Colon (tissue), 2 donors: ENCODE data around the gene C21orf58.
"Not testable (repeated sequence)": the region's sequence is repeated elsewhere in the genome, so short reads cannot be mapped to it uniquely, and the experiment has no call there.

Experiments used
- FAIRE-seq: peaks from 2 replicates; lab custom pipeline; 2012; peaks lifted over from hg19 to GRCh38; lab: Jason Lieb, UNC
- donor health status: control.
- donor health status: control.

Gene C21orf58

DNA sequence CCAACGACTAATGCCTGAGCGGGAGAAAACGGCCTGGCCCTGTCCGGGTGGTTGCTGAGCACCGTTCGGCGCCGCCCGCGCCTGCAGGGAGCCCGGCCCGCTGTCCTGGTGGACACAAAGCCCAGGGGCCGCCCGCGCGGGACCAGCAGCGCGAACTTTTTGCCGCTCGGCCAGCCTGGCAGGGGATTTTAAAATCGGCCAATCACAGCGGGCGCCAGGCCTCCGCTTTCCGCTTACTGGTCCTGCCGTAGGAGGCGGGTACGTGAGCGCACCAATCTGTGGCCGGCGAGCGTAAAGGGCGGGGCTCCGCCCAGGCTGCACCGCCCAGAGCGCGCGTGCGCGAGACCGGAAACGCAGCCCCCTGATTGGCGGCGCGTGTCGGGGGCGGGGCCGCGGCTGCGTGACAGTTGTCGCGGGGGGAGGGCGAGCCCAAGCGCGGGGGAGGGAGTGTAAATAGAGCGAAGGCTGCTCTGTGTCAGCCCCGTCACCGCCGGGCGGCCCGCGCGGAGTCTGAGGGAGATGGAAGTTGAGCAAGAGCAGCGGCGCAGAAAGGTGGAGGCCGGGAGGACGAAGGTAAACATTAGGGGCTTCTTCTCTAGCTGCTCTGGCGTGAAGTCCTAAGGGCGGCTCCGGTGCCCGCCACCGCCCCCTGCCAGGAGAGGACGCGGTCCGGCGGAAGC lies at the start of gene C21orf58, which contains the start of gene PCNT:
Gene C21orf58, minus strand, starts transcription at position 161 of the 680 bp plus-strand sequence. CDS start 1,132 bp downstream, outside the sequence.
Gene PCNT, plus strand, starts transcription at position 447 of the 680 bp plus-strand sequence. Its CDS starts 73 bp downstream, at position 520.
- no peak for FAIRE-seq

DNA sequence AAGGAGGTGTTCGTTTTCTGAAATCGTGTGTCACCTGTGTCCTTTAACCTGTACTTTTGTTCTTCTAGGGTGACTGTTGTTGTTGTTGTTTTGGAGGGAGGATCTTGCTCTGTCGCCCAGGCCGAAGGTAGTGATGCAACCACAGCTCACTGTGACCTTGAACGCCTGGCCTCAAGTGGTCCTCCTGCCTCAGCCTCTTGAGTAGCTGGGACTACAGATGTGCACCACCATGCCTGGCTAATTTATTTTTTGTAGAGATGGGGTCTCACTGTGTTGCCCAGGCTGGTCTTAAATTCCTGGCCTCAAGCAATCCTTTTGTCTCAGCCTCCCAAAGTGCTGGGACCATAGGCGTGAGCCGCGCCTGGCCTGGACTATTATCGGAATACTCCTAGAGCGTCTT lies 49.3 kb upstream of the C21orf58 start:
- FAIRE-seq, result not testable (repeated sequence)

DNA sequence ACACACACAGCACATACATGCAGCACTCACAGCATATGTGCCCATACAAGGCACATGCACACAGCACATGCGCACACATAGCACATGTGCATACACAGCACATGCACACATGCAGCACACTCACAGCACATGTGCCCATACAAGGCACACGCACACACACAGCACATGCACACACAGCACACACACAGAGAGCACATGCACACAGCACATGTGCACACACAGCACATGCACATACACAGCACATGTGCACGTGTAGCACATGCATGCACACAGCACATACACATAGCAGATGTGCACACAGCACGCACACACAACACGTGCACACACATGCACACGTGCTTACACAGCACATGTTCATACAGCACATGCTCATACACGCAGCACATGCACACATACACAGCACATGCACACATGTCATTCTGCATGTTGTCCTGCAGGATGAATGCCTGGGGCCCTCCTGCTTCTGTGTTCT lies 48.4 kb upstream of the C21orf58 start:
- no peak for FAIRE-seq

DNA sequence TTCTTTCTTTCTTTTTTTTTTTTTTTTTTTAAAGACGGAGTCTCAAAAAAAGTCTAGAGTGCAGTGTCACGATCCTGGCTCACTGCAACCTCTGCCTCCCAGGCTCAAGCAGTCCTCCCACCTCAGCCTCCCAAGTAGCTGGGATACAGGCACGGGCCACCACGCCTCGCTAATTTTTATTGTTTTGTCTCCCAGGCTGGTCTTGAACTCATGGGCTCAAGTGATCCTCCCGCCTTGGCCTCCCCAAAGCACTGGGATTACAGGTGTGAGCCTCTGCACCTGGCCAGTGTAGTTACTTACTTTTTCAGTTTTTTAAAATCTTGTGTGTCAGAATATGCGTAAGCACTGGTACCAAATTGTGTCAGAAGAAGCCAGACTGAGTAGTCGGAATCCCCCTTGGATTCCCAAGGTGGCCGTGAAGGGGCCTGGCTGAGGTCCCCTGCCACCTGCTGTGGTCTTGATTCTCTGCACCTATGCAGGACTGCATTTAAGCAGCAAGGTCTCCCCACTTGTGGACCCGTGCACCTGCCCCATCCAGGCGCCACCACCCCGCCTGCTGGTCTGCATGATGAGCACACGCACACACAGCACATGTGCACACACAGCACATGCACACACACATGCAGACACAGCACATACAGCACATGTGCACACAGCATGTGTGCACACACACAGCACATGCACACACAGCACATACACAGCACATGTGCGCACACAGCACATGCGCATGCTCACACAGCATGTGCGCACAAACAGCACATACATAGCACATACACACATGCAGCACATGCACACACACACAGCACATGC lies 47.7 kb upstream of the C21orf58 start:
- FAIRE-seq, result no peak

DNA sequence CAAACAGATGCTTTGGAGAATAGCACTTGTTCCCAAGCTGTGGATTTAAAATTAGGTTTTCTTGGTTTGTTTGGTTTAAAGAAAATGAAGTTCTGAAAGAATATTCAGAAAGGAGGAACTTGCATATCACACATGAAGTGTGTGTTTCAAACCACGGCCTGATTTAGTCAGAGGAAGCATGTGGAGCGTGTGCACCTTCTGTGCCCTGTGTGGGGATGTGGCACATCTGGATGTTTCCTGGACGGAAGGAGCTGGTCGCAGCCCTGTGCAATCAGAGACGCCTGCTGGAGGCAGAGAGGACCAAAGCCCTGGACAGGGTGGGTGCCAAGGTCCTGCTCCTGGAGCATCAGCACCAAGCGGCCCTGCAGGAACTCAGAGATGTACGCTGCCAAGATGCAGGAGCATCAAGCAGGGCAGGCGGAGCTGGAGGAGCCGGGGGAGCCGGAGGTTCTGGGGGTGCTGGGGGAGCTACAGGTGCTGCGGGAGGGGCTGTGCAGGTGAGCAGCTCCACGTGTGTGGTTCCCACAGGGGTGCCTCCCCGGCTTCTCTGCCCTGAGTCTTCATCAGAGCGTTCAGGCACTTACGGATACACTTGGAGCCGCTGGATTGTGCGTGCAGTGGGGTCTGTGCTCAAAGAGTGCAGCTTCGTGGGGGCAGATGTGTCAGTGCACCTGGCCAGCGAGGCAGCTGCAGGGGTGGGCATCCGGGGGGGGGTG lies 46.0 kb upstream of the C21orf58 start:
- FAIRE-seq, result no peak

DNA sequence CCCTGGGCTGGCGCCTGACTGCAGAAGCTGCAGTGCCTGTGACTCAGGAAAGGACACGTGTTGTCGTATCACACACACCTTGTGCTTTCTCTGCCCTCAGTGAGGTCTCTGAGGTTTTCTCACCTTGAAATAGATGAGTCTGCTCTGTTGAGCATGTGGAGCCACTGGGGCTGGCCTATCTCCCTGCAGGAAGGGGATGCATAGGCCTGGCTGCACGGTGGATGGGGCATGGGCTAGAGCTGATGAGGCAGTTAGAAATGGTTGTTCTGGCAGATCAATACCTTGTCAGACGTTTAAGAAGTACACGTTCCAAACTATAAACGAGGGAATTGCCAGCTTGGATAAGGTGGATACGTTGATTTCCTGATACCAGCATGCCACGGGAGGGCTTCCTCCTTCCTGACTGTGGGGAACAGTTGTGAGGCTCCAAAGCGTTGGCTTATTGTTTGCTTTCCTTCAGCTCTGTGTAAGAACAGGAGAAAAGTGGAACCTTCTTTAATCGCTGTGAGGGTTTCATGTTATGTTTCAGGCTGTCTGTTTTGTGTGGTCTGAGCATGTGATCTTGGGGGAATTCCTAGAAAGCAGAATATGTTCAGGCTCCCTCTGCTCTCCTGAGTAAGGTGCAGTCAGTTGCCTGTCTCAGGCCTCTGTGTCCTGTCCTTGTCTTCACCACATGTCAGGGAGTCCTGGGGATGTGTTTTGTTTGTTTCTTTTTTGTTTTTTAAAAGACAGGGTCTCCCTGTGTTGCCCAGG lies 45.0 kb upstream of the C21orf58 start:
- no peak for FAIRE-seq

DNA sequence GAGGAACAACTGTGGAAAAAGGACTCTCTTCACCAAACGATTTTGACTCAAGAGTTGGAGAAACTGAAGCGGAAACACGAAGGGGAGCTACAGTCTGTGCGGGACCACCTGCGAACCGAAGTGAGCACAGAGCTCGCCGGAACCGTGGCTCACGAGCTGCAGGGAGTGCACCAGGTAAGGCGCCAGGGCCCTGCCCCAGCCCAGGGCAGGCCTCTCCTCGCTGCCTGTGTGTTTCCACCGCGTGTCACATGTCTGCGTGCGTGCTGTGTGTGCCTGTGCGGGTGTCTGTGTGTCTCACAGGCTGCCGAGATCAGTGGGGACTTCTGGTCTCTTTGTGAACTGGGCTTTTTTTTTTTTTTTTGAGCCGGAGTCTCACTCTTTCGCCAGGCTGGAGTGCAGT lies 43.3 kb upstream of the C21orf58 start:
- no peak for FAIRE-seq

DNA sequence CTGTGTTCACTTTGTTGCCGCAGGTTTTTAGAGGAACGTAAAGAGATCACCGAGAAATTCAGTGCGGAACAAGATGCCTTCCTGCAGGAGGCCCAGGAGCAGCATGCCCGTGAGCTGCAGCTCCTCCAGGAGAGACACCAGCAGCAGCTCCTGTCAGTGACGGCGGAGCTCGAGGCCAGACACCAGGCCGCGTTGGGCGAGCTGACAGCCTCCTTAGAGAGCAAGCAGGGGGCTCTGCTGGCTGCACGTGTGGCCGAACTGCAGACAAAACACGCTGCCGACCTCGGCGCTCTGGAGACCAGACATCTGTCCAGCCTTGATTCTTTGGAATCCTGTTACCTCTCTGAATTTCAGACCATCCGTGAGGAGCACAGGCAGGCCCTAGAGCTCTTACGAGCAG lies 42.9 kb upstream of the C21orf58 start:
- FAIRE-seq, result no peak

DNA sequence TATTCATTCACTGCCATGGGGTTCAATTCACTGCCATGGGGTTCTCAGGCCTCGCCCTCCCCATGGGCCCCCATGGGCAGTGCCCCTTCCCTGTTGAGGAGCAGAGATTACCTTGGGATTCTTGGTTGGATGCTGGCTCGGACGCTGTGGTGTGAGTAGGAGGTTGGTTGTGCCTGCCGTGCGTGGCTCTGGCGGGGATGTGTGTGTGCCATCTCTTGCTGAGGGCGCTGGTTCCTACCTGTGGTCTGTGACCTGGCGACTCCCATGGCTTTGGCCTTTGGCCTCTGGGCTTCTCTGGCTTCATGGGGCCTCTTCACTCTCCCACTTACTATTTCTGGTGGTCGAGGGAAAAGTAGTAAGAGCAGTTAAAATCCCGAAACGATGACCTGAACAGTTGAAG lies 42.4 kb upstream of the C21orf58 start:
- no peak for FAIRE-seq

DNA sequence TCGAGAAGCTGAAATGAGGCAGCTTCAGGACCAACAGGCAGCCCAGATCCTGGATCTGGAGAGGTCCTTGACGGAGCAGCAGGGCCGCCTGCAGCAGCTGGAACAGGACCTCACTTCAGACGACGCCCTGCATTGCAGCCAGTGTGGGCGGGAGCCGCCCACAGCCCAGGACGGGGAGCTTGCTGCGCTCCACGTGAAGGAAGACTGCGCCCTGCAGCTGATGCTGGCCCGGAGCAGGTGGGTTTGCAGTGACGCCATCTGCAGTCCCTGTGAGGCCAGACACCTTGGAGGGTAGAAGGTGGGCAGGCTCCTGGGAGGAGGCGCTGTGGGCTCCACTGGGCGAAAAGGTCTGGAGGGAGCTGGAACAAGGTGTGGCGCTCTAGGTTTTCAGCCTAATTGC lies 40.0 kb upstream of the C21orf58 start:
- no peak for FAIRE-seq

DNA sequence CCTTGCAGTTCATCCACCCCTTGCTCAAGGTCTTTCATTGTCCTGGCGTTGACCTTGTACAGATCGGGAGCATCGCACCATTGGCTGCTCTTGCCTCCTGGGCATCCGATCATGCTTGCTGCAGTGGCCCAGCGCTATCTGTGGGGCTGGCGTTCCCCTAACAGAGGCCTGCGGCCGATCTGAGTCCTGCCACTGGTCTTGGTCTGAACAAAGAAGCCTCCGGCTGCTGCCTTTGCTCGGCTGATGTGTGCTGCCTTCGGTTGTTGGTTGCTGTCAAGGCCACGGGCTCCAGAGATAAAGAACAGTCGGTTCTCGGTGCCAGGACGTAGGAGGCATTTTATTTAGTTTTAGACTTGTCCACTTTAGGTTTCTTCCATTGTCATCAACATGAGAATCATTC lies 39.3 kb upstream of the C21orf58 start:
- no peak for FAIRE-seq

DNA sequence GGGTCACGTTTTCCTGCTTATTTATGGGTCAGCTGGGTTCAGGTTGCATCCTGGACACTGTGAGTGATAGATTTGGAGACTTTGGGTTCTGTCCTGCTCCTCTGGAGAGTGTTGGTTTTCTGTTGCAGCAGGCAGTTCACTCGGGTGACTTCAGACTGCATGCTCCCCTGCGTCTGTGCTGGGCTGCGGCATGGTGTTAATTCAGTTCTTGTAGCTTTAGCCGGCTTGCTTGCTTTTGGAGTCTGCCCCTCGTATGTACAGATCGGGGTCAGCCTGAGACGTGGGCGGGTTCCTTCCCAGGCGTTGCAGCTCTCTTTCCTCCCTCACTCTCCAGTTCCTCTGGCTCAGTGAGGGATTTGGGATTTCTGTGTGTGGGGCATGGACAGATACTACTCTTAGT lies 38.3 kb upstream of the C21orf58 start:
- no peak for FAIRE-seq

DNA sequence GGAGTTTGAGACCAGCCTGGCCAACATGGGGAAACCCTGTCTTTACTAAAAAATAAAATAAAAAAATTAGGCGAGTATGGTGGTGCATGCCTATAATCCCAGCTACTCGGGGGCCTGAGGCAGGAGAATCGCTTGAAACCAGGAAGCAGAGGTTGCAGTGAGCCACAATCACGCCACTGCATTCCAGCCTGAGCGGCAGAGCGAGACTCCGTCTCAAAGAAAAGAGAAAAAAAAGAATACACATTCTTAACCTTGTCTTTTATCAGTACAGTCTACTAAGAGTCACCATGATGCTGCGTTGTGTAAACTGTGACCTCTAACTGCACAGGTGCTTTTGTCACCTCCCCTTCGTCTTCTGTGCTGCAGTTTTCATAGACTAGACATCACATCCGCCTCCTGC lies 37.5 kb upstream of the C21orf58 start:
- FAIRE-seq, result no peak

DNA sequence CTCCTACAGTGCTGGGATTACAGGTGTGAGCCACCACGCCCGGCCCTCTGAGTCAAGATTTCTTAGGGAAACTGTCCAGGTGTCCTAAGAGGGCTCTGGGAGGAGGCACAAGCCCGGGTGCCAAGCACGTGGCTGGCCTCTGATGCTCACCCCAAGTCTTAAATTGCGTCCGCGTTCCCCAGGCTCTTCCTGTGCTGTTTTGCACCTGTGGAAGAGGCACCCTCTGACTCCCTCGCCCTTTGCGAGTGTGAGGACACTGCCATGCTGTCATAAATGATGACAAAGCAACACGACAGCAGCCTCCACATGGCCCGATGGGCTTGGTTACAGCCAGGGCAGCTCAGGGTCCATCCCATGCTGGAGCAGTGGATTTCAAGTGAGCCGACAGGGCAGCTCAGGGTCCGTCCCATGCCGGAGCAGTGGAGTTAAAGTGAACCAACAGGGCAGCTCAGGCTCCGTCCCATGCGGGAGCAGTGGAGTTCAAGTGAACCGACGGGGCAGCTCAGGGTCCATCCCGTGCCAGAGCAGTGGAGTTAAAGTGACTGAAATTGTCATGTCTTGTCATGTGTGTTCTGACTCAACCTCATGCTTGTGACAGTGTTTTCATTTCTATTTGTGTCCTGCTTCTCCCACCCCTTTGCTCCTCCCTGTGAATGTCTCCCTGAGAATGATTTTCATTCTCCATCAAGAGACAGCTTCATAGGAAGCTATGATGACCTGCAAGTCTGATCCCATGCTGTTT lies 34.2 kb upstream of the C21orf58 start:
- no peak for FAIRE-seq

DNA sequence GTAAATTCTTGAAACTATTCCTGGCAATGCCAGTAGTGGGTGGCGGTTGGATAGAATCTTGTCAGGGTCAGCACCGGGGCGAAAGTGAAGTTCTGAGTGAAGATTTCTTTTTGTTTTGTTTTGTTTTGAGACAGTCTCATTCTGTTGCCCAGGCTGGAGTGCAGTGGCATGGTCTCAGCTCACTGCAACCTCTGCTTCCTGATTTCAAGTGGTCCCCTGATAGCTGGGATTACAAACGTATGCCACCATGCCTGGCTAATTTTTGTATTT lies 33.6 kb upstream of the C21orf58 start:
- FAIRE-seq, result no peak

DNA sequence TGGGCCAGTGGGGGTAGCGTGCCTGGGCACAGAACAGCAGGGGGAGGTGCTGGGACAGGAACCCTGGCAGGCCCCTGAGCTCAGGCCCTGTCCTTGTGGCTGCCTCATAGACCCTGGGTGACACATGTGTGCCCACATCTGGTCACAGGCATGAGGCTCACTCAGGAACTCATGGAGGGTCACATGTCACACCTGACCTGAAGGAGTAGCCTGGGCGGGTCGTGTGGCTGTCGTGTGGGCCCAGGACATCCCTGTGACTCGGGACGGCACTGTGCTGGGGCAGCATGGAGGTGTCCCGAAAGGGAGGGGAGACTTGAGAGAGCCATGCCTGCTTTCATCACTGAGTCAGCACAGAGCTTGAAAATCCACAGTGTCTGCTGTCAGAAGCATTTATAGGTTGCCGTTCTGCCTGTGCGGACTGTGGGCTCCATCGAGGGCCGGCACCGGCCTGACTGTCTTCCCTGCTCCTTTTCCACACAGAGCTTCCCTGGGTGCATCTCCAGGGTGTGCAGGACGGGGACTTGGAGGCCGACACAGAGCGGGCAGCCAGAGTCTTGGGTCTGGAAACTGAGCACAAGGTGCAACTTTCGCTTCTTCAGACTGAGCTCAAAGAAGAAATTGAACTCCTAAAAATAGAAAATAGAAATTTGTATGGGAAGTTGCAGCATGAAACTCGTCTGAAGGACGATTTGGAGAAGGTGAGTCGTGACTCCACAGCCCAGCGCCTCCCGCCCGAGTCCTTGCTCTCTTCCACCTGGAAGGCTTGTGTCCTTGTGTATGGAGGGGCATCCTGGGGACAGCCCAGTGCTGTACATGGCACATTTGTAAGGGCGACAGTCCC lies 33.0 kb upstream of the C21orf58 start:
- no peak for FAIRE-seq

DNA sequence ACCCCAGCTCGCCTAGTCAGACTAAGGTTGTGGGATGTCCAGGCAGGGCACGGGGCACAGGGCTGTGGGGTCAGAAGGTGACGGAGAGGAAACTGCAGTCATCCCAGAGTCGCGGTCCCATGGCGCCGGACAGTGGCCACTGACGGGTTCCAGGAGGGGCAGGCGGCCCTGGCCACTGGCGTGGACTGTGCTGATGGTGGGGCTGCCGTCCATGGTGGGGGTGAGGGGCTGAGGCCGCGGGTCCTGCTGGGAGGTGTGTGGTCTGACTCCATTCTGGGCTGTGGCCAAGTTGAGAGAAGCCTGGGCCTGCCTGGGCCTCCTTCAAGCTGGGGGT lies 32.3 kb upstream of the C21orf58 start:
- no peak for FAIRE-seq

DNA sequence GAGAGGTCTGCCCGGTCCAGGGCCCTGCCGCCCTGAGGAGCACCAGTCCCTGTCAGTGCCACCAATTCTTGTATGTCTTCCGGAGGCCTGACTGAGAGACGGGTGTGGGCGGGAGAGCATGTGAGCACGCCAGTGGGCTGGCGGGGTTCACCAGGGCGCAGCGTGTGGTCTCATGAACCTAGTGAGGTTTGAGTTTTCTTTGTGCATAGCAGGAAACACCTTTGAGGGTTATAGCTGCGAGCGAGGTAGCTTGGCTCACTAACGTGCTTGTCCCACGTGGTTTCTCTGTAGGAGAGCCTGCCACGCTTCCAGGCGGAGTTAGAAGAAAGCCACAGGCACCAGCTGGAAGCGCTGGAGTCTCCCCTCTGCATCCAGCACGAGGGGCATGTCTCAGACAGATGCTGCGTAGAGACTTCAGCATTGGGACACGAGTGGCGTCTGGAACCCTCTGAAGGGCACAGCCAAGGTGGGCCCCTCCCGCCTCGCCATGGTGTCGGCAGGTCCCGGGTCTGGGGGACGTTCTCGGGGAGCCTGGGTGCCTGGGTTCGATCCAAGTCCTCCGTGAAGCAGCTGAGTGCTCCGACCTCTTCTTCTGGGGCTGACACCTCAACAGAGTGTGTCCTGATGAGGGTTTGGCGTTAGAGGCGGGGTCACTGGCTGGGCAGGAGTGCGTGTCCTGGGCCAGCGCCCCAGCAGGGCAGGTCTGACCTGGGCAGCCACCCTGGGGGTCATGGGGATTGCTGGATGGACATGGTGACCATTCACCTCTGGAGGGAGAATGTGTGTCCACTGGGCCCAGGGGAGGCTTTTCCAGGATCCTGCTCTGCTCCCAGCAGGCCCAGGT lies 31.7 kb upstream of the C21orf58 start:
- FAIRE-seq, result no peak

DNA sequence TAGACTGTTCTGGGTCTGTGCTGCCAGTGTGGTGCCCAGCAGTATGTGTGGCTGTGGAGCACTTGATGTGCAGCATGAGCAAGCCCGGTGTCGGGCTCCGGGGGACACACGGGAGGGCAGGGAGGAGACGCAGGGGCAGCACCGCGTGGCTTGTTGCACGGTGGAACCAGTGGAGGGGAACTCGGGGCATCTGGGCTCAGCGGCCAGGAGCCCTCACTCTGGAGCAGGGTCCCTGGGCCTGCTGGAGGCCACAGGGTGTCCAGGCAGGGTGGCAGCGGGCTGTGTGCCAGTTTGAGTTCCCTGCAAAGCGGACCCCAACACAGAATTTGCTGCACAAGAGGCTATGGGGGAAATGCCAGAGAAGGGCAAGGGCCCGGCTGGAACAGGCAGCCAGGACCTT lies 30.8 kb upstream of the C21orf58 start:
- FAIRE-seq, result no peak

DNA sequence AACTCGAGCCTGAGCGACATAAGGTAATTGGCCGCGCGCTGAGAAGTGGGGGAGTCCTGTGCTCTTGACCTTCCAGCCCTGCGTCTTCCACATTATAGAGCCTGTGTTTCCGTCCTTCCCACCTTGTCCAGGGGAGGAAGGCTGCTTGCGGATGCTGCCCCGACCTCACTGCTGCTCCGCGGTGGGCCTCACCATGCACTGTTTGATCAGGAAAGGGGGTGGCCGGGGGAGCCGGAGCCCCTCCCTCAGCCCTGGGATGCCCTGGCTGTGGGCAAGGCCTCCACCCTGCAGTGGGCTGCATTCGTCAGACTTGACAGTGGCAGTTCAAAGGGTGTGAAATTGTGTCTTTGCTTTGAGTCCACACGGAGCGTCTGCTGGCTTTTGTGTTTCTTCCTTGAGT lies 30.4 kb upstream of the C21orf58 start:
- FAIRE-seq, result no peak
